Hematopoietic multipotent progenitor cell (in vitro differentiated cells): ENCODE results near the gene NDUFS5. TPM values are rescaled to one million over a fixed set of nuclear protein-coding genes. Genes with fewer than 3 reads are reported as not detected.
"Not testable (repeated sequence)": the region's sequence is repeated elsewhere in the genome, so short reads cannot be mapped to it uniquely, and the experiment has no call there.

Experiments used
- DNase-seq, 3 donors: peaks; one replicate each; pipeline ENCODE4 v3.0.0-alpha.2; 2011 to 2015; ENCODE audit warnings: low read depth in 2 of 3, low spot score in 2 of 3
- total RNA-seq: library from RNA; depleted of rRNA; stranded (reverse); fragments of >200 nt; gene quantifications from one replicate; pipeline ENCODE4 v1.2.3, GENCODE V29; 2012

Gene NDUFS5
- 118 TPM for total RNA-seq

- DNase-seq = peak; percentile 66 to 88 (median 86)
Measured at GRCh38 chr1:39026051-39026865, at the start of gene NDUFS5. TSS of gene NDUFS5 (plus strand) at chr1:39026350. CDS start at chr1:39028725, 2,375 bp downstream.

- DNase-seq = peak in 1 of 3 donors; percentile 50
Measured at GRCh38 chr1:38977399-38978244, 48.5 kb upstream of the NDUFS5 start.

GRCh38 chr1:38978245-38978542, 48.0 kb upstream of the NDUFS5 start:
- DNase-seq = not testable (repeated sequence)

DNA sequence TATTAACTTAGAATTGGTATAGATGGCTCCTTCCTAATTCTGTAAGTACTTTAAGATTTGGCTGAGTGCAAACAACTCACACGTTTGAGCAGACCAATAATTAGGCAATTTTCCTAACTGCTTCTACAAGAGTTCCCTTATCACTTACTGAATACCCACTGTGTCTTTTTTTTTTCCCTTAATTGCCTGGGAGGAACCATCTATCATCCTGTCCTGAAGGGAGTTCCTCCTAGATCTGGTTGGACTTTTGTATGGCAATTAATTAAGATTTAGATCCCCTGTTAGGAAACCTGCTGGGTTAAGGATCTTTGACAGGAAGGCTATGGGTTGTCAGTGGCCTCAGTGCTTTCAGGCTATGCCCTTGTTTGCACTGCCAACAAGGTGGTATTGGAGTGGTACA, 46.8 kb upstream of the NDUFS5 start:
- DNase-seq = not testable (repeated sequence)

DNA sequence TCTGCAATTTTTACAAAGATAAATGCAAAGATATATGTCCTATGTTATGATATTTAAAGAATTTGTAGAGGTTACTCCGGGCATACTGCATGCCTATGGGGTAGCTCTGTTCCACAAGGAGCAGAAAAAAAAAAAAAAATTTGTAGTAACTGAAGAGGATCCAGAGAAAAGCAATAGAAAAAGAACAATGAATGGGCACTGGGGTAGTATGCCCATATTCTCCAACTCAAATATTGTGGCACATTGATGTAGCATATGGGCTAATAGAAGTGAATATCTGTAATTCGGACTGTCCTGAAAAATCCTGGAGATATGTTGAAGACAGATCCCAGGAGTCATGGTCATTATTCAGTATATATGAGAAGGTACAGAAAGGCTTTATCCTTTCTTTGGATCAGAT, 36.2 kb upstream of the NDUFS5 start:
- no peak for DNase-seq

GRCh38 chr1:38990386-38990737, 35.8 kb upstream of the NDUFS5 start:
- peak in 1 of 3 donors; percentile 37 for DNase-seq

- DNase-seq = peak; percentile 83 to 95 (median 94)
Measured at GRCh38 chr1:38990738-38991637, 35.2 kb upstream of the NDUFS5 start, which contains the start of gene AKIRIN1. TSS of gene AKIRIN1 (plus strand) at chr1:38991276. CDS start at chr1:38991381, 105 bp downstream.

- no peak for DNase-seq
Measured at GRCh38 chr1:38991638-38992411, 34.3 kb upstream of the NDUFS5 start.

DNA sequence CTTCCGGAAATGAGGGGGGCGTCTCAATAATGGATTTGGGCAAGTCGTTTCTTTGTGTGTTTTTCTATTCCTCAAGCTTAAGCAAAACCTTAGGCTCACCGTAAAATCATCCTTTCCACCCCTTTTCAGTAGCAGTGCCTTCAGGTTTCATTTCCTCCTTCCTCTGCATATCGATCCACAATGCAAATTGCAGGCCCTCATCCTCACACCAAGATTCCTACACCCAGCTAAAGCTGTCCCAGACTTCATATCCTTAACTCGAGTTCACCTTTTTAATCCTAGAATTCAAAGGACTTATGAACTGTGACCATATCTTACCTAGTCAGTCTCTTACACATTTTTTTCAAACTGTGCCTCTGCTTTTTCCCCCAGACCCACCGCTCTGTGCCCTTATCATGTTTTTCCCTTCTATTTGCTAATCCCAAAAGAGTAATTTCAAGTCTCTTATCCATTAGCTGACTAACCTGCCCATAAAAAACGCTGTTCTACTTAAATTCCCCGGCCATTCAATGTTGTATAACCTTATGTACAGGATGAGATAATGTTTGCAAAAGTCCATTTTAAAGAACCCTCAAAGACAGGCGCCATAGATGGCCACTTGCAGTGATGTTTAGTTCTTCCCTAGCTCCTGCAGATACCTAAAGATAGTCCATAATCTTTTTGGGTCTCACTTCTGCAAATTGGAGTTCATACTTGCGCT, 33.6 kb upstream of the NDUFS5 start:
- no peak for DNase-seq

GRCh38 chr1:38994196-38994595, 32.0 kb upstream of the NDUFS5 start:
- DNase-seq = no peak

DNA sequence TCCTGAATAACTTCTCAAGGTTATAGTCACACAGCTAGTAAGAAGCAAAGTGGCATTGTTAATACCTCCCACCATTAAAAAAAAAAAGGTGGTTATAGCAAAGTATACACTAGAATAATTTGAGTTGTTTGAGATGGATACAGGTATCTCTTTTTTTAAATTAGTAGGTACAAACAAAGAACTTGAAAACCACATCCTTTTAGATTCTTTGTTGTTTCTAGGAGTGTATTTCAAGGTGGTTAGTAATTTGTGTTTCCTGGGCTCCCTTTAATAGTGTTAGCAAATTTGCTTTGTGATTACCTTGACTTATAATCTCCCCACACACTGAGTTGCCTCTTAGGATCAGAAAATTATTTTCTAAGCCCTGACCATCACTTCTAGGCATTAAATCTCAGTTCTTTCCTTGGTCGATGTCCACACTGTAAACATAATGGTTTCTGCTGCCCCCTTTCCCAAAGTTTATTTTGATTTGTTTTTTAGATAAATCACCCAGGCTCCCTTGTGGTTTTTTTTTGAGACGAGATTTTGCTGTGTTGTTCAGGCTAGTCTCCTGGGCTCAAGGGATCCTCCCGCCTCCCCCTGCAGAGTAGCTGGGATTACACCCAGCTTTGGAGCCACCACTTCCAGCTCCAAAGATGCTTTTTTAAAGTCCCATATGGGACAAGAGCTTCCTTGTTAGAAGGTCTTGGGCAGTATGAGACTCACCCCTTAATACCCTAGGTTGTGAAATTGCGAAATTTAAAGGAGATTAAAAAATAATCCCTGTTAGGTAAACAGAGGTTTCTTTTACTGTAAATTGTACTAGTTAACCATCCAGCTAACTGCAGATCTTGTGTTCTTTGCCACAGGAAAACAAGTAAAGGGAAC, 28.9 kb upstream of the NDUFS5 start:
- DNase-seq = no peak

DNA sequence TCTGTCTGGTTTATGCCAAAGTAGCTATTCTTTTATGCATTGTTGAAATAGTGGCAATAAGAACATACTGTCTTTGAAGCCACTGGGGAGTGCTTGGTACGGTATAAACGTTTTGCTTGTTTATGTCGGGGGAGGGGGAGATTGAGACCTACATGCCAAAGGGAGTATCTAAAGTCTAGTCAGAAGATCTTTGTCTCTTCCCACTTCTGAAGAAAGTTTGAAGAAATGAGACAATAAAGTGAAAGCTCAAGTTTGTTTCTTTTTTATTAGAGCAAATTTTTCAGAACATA, 28.3 kb upstream of the NDUFS5 start:
- DNase-seq = no peak

- no peak for DNase-seq
Measured at GRCh38 chr1:39001516-39002421, 24.4 kb upstream of the NDUFS5 start.

DNA sequence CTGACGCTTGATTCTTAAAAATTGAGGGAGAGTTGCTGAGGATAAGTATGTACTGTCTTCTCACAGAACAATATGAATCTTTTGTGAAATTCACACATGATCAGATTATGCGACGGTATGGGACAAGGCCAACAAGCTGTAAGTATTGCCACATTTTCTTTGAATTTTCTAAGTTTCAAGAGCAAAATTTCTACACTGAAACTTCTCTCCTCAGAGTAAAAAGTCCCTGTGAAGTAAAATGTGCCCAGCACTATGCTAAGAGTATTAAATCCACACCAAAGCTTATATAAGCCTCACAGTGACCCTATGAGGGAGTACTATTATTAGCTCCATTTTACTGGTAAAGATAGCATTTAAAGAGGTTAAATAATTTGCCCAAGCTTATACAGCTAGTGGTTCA, 22.9 kb upstream of the NDUFS5 start:
- no peak for DNase-seq

DNA sequence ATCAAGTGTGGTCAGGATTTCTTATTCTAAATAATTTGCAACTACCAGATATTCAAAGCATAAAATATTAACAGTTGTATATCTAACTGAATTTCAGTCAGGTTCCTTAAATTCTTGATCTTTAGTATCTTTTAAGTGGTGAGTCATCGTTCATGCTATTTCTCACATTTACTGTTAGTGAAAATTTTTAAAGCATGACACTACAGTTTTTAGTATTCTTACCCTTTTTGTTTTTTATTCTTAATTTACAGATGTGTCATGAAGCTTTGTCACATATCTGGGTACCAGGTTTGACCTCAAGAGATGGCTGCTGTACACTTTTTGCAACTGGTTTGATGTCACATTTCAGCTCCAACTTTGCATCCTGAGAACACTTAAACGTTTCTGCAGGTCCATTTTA, 22.4 kb upstream of the NDUFS5 start:
- DNase-seq = no peak

- no peak for DNase-seq
Measured at GRCh38 chr1:39006287-39006686, 19.9 kb upstream of the NDUFS5 start.

GRCh38 chr1:39006726-39007645, 19.2 kb upstream of the NDUFS5 start:
- no peak for DNase-seq
